Fibroblast of lung (primary cell): ENCODE data around the gene SCN4A. TPM values are rescaled to one million over a fixed set of nuclear protein-coding genes. Genes with fewer than 3 reads are reported as not detected.

ENCODE experiments used
- DNase-seq, 2 donors: peaks; one replicate each; pipeline versions ENCODE4 v3.0.0 to v3.0.0-alpha.2; 2010; ENCODE audit warnings: low read depth in 2 of 2
- H2AFZ ChIP-seq: 2 replicates; pipeline ENCODE4 v1.5.1; 2012; ENCODE audit warnings: low read length, control low read depth, inconsistent platforms
- H3K27ac ChIP-seq: 2 replicates; pipeline ENCODE4 v1.5.1; 2011; ENCODE audit warnings: low read length, control low read depth; ENCODE audit not compliant: insufficient read depth
- H3K27me3 ChIP-seq: 2 replicates; pipeline ENCODE4 v1.5.1; 2011; ENCODE audit warnings: mild to moderate bottlenecking, low read length; ENCODE audit not compliant: control insufficient read depth, insufficient read depth
- H3K36me3 ChIP-seq: 2 replicates; pipeline ENCODE4 v1.5.1; 2011; ENCODE audit warnings: low read length; ENCODE audit not compliant: control insufficient read depth, insufficient read depth
- H3K4me1 ChIP-seq: 2 replicates; pipeline ENCODE4 v1.5.1; 2011; ENCODE audit warnings: low read length; ENCODE audit not compliant: control insufficient read depth, insufficient read depth; ENCODE audit errors: extremely low read depth
- H3K4me2 ChIP-seq: 2 replicates; pipeline ENCODE4 v1.5.1; 2011; ENCODE audit warnings: low read length, control low read depth; ENCODE audit not compliant: insufficient read depth; ENCODE audit errors: extremely low read depth
- H3K4me3 ChIP-seq, 4 experiments: fragments of 200-600 bp in 1 of 4; sonication (generic) in 1 of 4; replicated peaks in 1 of 4; 2 replicates each; pipeline ENCODE4 v1.5.1; 2011 to 2016; ENCODE audit warnings: low read length in 4 of 4, low read depth in 3 of 4, mild to moderate bottlenecking in 3 of 4, control low read depth in 2 of 4, inconsistent platforms in 1 of 4, mixed read lengths in 1 of 4; ENCODE audit not compliant: insufficient read depth in 1 of 4; ENCODE audit errors: control extremely low read depth in 1 of 4
- H3K79me2 ChIP-seq: 2 replicates; pipeline ENCODE4 v1.5.1; 2012; ENCODE audit warnings: mild to moderate bottlenecking, low read length, inconsistent platforms; ENCODE audit not compliant: control insufficient read depth, insufficient read depth
- H3K9ac ChIP-seq: 2 replicates; pipeline ENCODE4 v1.5.1; 2011; ENCODE audit warnings: mild to moderate bottlenecking, low read length, control low read depth; ENCODE audit not compliant: insufficient read depth
- H3K9me3 ChIP-seq: 2 replicates; pipeline ENCODE4 v1.5.1; 2012; ENCODE audit warnings: low read depth, low read length; ENCODE audit not compliant: control insufficient read depth, insufficient read depth
- H4K20me1 ChIP-seq: 2 replicates; pipeline ENCODE4 v1.5.1; 2011; ENCODE audit warnings: low read length; ENCODE audit not compliant: control insufficient read depth, insufficient read depth; ENCODE audit errors: extremely low read depth
- EZH2 ChIP-seq: IDR thresholded peaks from 2 replicates; pipeline ENCODE4 v1.5.1; 2012; ENCODE audit warnings: low read length, control low read depth, mild to moderate bottlenecking; ENCODE audit errors: missing control alignments
- polyA plus RNA-seq, 2 donors: library from polyadenylated mRNA; depleted of rRNA in 1 of 2; stranded (reverse) in 1 of 2; unstranded in 1 of 2; fragments of >200 nt; gene quantifications; 2 replicates each; pipeline ENCODE4 v1.2.1, GENCODE V29; 2011 to 2012; ENCODE audit warnings: missing spikeins in 1 of 2
- total RNA-seq: library from RNA; depleted of rRNA; stranded (reverse); fragments of >200 nt; gene quantifications from 2 replicates; pipeline ENCODE4 v1.2.1, GENCODE V29; 2014
- TF ChIP-seq, protein P1 (sequence below), 2 donors: IDR thresholded peaks in 1 of 2; conservative IDR thresholded peaks in 1 of 2; 1 replicate in 1 of 2; 2 replicates in 1 of 2; pipeline ENCODE4 v1.5.1; 2011 to 2012; ENCODE audit warnings: low read length in 2 of 2, control low read depth in 1 of 2, inconsistent platforms in 1 of 2, low read depth in 1 of 2, mild to moderate bottlenecking in 1 of 2

Gene SCN4A
- total and polyA plus RNA-seq, 2 donors (not counting 1 experiment from before 2014, with no cell fraction given) = 0.83 TPM; not detected in 1

DNA sequence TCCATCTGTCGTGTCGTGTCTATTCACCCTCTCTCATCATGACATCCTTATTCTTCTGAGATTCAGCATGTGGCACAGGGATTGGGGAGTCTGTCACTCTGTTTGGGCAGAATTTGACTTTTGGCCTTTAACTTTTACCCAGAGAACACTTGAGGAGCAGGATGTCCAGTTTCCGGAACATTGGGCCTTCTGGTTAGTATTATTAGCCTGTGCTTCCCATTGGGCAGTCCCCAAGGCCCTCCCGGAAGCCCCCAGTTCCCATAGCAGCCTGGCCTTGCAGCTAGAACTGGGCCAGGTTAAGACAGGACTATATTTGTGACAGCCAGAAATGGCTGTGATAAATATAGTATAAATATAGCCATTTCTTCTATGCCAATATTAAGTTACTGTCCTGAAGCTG is 9.6 kb downstream of the SCN4A start:
- Histone ChIP-seq H3K4me3 (no peak overlapping the region), H3K79me2 (no peaks in the 10 kb centered on the region)

DNA sequence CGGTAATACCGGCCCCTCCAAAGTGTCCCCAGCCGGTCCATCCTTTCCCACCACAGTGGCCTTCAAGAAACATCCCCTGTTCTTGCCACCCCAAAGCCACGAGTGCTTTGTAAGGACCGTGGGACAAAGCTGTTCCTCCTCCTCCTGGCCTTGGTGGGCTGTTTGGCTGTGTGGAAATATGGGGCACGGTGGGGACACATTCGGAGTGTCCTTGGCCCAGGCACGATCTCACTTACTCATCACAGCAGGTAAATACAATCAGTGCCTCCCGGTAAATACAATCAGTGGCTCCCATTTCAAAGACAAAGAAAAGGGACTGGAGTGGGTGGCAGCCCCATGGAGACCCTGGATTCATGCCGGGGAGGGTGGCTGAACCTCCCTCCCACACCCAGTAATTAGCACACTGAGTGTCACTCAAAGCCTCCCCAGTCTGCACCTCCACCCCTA is 10.4 kb downstream of the SCN4A start:
- no peaks in the 10 kb centered on the region for H3K36me3 ChIP-seq
- no peak overlapping the region for H2AFZ ChIP-seq
- no peak overlapping the region for H3K9ac ChIP-seq
- no peak for TF ChIP-seq EZH2
- TF ChIP-seq, protein P1, sequence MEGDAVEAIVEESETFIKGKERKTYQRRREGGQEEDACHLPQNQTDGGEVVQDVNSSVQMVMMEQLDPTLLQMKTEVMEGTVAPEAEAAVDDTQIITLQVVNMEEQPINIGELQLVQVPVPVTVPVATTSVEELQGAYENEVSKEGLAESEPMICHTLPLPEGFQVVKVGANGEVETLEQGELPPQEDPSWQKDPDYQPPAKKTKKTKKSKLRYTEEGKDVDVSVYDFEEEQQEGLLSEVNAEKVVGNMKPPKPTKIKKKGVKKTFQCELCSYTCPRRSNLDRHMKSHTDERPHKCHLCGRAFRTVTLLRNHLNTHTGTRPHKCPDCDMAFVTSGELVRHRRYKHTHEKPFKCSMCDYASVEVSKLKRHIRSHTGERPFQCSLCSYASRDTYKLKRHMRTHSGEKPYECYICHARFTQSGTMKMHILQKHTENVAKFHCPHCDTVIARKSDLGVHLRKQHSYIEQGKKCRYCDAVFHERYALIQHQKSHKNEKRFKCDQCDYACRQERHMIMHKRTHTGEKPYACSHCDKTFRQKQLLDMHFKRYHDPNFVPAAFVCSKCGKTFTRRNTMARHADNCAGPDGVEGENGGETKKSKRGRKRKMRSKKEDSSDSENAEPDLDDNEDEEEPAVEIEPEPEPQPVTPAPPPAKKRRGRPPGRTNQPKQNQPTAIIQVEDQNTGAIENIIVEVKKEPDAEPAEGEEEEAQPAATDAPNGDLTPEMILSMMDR (conservative IDR thresholded peaks at IDR 0.05 in 1 of 2, IDR thresholded peaks at IDR 0.05 in 1 of 2; ENCODE audit: low read depth in 1 of 2, low read length in 2 of 2) = no peak
- H3K4me3 ChIP-seq = no peak overlapping the region
- H3K79me2 ChIP-seq = no peaks in the 10 kb centered on the region
- H3K27me3 ChIP-seq = no peaks in the 10 kb centered on the region
- H3K9me3 ChIP-seq = no peaks in the 10 kb centered on the region
- H3K27ac ChIP-seq = no peak overlapping the region
- no peaks in the 10 kb centered on the region for H4K20me1 ChIP-seq
- no peak for DNase-seq
- H3K4me1 ChIP-seq = no peaks in the 10 kb centered on the region
- no peak overlapping the region for H3K4me2 ChIP-seq

More for the DNA sequence above, 9.6 kb downstream of the SCN4A start:
- Histone ChIP-seq H3K4me2 (no peak overlapping the region), H3K9ac (no peak overlapping the region), H3K4me1 (no peaks in the 10 kb centered on the region), H3K9me3 (no peaks in the 10 kb centered on the region), H4K20me1 (no peaks in the 10 kb centered on the region), H3K27me3 (no peaks in the 10 kb centered on the region), H3K27ac (no peak overlapping the region), H2AFZ (no peak overlapping the region), H3K36me3 (no peaks in the 10 kb centered on the region)
- TF ChIP-seq EZH2 = no peak
- TF ChIP-seq, protein P1 (conservative IDR thresholded peaks at IDR 0.05 in 1 of 2, IDR thresholded peaks at IDR 0.05 in 1 of 2; ENCODE audit: low read depth in 1 of 2, low read length in 2 of 2) = no peak
- DNase-seq = no peak

DNA sequence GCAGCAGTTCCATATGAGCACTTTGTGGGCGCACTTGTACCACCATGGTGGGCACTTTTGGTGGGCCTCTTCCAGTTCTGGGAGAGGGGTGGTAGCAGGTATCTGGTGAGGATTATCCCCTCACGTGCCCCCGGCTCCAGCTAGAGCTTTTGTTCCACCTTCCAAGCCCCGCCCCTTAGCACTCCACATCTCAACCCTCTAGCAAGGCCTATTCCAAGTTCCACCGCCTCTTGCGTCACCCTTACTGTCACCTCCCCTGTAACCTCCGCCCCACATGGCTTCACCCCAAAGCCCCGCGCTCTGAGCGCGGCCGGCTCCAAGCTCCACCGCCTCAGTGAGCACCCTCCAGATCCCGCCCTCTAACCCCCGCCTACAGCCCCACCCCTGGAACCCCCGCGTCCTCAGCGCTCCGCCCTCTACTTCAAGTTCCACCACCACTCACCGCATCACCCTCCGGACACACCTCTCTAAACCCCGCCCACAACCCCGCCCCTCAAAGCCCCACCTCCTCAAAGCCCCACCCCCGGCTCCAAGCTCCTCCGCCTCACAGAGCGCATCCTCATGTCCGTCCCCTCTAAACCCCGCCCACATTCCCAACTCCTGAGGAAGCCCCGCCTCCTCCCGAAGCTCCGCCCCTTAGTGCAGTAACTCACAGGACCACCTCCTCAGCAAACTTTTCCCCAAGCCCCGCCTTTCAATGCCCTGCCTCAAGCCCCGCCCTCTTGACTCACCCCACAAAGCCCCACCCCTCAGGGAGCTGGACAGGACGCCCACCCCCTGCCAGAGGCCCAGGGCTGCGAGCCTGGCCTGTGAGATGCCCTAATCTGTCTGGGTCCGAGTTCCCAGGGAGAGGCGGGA is 11.1 kb downstream of the SCN4A start:
- no peaks in the 10 kb centered on the region for H3K79me2 ChIP-seq
- DNase-seq = peak; percentile 41 to 85
- peak overlapping the region in 1 of 4 experiments; percentile 38 for H3K4me3 ChIP-seq
- no peaks in the 10 kb centered on the region for H3K4me1 ChIP-seq
- H2AFZ ChIP-seq = no peak overlapping the region
- H3K4me2 ChIP-seq = no peak overlapping the region
- H3K9me3 ChIP-seq = no peaks in the 10 kb centered on the region
- H3K9ac ChIP-seq = no peak overlapping the region
- no peaks in the 10 kb centered on the region for H3K27me3 ChIP-seq
- no peaks in the 10 kb centered on the region for H3K36me3 ChIP-seq
- H3K27ac ChIP-seq = no peak overlapping the region
- TF ChIP-seq, protein P1 (conservative IDR thresholded peaks at IDR 0.05 in 1 of 2, IDR thresholded peaks at IDR 0.05 in 1 of 2; ENCODE audit: low read depth in 1 of 2, low read length in 2 of 2) = no peak
- TF ChIP-seq EZH2 = no peak
- H4K20me1 ChIP-seq = no peaks in the 10 kb centered on the region
